Muscle layer of duodenum (tissue), 2 donors: ENCODE data around the gene GLRX.

Source experiments
- H3K27ac ChIP-seq: one replicate; pipeline ENCODE4 v1.7.0; 2013; ENCODE audit warnings: mild to moderate bottlenecking, low read length
- H3K27me3 ChIP-seq: one replicate; pipeline ENCODE4 v1.7.0; 2013; ENCODE audit warnings: low read depth, mild to moderate bottlenecking, control low read depth, low read length
- H3K36me3 ChIP-seq, 2 donors: one replicate each; pipeline ENCODE4 v1.7.0; 2013; ENCODE audit warnings: low read length in 2 of 2, control low read depth in 1 of 2, mild to moderate bottlenecking in 1 of 2; ENCODE audit not compliant: insufficient read depth in 2 of 2, control insufficient read depth in 1 of 2
- H3K4me1 ChIP-seq, 2 donors: one replicate each; pipeline ENCODE4 v1.7.0; 2013; ENCODE audit warnings: low read length in 2 of 2, mild to moderate bottlenecking in 2 of 2, control low read depth in 1 of 2, moderate library complexity in 1 of 2; ENCODE audit not compliant: insufficient read depth in 2 of 2, control insufficient read depth in 1 of 2
- H3K4me3 ChIP-seq, 2 donors: one replicate each; pipeline ENCODE4 v1.7.0; 2013; ENCODE audit warnings: low read length in 2 of 2, low read depth in 1 of 2, mild to moderate bottlenecking in 1 of 2
- H3K9me3 ChIP-seq, 2 donors: one replicate each; pipeline ENCODE4 v1.7.0; 2013; ENCODE audit warnings: low read length in 2 of 2, control low read depth in 1 of 2, mild to moderate bottlenecking in 1 of 2; ENCODE audit not compliant: control insufficient read depth in 1 of 2
- donor health status: healthy.

The GLRX gene

DNA sequence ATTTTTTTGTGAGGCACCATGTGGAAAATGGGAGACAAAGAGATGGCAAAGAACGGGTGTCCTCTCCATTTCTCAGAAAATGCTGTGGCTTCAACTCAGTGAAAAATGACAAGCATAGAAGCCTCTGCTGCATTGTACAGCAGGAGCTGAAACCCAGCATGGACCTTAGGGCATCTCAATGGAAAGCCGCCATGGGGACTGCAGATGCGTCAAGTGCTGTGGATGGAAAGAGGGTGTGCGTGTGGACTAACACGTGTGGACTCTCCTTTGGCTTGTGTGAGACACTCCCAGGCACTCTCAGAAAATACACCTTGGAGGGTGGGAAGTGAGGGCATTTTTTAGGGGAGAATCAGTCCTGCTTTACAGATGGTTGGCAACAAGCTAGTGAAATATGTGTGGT is 2.2 kb upstream of the GLRX start:
- Histone ChIP-seq H3K9me3 (no peaks in the 10 kb centered on the region), H3K27me3 (no peaks in the 10 kb centered on the region), H3K27ac (peak overlapping the region; percentile 97), H3K36me3 (peaks cover 0 to 8% of the 10 kb centered on the region in 2 donors), H3K4me1 (peaks cover 16 to 20% of the 10 kb centered on the region in 2 donors), H3K4me3 (no peak overlapping the region)

DNA sequence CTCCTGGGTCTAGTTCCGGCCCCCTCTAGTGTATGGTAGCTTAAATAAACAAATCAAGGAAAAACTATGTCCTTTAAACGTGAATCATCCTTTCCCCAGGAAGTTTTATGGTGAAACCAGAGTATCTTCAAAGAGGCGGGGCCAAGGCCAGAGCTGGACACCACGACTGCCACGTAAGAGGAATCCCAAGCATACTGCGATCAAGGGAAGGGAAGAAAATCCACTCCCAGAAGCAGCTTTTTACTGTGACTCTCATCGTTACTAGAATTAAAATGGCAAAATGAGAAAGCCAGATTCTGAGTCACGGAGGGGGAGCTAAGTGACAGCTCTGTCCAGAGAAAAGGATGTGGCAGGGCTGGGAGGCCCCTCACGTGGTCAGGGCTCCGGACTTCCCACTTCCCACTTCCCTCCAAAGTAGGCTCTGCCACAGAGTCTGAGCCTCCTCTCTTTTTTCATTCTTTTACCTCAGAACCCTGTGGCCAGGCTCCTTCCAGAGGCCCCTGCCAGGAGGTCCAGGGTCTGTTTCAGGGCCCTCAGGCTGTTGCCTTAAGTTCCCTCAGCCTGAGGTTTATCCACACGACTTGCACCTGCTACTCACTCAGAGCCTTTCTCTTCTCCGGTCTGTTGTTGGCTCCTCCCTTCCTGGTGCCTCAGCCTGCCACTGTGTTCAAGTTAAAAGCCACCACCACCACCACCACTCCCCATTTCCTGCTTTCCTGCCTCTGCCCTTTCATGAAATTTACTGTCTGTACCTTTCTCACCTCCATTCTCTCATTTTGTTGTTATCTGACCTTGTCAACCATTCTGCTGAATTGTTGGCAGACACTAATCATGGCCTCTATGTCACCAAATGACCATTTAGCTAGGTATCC is 1.4 kb upstream of the GLRX start:
- Histone ChIP-seq H3K9me3 (no peaks in the 10 kb centered on the region), H3K27me3 (no peaks in the 10 kb centered on the region), H3K4me1 (peaks cover 20 to 21% of the 10 kb centered on the region in 2 donors), H3K27ac (peak overlapping the region; percentile 97), H3K4me3 (peak overlapping the region; percentile 86 to 97), H3K36me3 (peaks cover under 1 to 8% of the 10 kb centered on the region in 2 donors)

DNA sequence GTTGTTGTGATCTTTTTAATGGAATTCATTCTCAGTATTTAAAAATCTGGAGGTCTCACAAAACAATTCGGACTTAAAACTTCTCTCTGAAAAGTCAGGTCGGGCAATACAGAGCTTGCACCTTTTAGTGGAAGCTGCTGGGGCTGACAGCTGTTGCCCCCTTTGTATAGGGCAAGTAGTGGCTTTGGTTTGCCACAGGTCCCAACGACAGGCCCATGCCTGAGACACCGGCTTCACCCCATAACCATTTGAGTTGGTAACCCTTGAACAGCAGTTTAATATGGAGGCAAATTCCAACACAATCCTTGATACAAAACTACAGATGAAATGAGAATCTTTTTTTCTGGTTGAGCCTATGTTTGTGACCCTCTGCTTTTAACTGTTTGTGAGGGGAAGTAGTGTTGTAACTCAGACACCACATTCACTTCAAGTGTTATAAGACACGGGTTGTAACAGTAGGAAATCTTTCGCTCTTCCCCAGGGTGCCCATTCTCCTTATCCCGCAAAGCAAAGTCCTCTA is 752 bp upstream of the GLRX start:
- H3K9me3 ChIP-seq, result no peaks in the 10 kb centered on the region
- peak overlapping the region; percentile 86 to 97 for H3K4me3 ChIP-seq
- peaks cover 20 to 27% of the 10 kb centered on the region in 2 donors for H3K4me1 ChIP-seq
- peak overlapping the region; percentile 97 for H3K27ac ChIP-seq
- peaks cover 4 to 8% of the 10 kb centered on the region in 2 donors for H3K36me3 ChIP-seq
- no peaks in the 10 kb centered on the region for H3K27me3 ChIP-seq

DNA sequence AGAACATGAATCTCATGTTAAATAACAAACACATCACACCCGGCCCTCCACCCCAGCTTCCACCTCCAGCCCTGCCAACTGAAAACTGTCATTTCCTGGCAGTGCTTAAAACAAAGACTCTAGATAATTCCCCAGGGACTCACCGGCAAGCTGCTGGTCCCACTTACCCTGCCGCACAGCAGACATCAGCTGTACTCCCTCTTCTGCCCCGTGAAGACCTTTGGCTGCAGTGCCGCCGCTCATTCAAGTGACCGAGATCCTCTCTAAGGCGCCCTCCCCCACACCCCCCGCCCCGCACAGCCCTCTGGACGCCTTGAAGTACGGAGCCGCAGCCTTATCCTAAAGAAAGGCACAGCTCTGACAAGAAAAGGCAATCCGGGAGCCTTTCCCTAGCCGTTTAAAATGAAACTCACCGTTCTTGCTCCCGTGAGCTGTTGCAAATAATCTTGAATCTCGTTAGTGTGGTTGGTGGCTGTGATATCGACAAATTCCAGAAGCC is 434 bp downstream of the GLRX start:
- no peaks in the 10 kb centered on the region for H3K9me3 ChIP-seq
- no peaks in the 10 kb centered on the region for H3K27me3 ChIP-seq
- H3K36me3 ChIP-seq, result peaks cover 8 to 13% of the 10 kb centered on the region in 2 donors
- peaks cover 26 to 27% of the 10 kb centered on the region in 2 donors for H3K4me1 ChIP-seq
- H3K27ac ChIP-seq, result peak overlapping the region; percentile 97
- H3K4me3 ChIP-seq, result peak overlapping the region; percentile 86 to 97

DNA sequence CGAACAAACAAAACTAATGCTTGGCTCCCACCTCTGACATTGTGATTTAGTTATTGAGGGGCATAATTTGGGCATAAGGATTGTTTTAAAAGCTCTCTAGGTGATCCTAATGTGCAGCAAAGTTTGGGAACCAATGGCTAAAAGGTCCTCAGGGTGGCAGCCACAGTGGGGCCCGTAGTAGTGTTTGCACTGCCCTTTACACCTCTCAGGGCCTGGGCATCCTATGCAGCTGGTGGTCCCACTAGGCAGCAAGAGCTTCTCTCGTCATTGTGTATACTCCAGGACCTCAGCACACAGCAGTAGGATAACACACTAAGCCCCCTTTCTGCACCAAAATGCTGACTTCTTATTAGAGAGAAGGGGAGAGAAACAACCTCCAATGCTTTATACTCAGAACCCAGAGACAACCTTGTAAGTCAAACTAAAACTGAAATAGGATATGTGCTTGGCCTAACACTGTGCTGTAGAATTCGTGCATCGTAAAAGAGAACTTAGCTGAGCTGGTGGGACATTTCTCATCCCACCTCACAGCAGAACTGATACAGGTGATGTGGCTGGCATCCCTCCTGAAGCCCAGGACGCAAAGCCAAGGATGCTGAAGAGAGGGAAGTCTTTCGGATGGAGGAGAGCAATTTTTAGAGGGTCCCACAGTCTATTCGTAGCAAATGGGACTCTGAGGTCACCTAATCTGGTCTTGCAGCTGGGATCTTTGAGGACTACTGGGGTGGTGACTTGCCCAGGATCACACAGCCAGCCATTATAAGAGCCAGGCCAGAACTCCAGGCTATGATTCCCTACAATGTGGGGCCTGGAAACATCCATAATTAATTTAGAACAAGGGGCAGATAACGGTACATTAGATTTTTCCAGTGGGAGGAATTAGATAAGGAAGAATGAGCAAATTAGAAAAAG is 1.2 kb downstream of the GLRX start:
- H3K27ac ChIP-seq, result peak overlapping the region; percentile 97
- H3K4me3 ChIP-seq, result peak overlapping the region; percentile 86 to 97
- H3K9me3 ChIP-seq, result no peaks in the 10 kb centered on the region
- peaks cover 26 to 27% of the 10 kb centered on the region in 2 donors for H3K4me1 ChIP-seq
- peaks cover 15 to 18% of the 10 kb centered on the region in 2 donors for H3K36me3 ChIP-seq
- no peaks in the 10 kb centered on the region for H3K27me3 ChIP-seq

DNA sequence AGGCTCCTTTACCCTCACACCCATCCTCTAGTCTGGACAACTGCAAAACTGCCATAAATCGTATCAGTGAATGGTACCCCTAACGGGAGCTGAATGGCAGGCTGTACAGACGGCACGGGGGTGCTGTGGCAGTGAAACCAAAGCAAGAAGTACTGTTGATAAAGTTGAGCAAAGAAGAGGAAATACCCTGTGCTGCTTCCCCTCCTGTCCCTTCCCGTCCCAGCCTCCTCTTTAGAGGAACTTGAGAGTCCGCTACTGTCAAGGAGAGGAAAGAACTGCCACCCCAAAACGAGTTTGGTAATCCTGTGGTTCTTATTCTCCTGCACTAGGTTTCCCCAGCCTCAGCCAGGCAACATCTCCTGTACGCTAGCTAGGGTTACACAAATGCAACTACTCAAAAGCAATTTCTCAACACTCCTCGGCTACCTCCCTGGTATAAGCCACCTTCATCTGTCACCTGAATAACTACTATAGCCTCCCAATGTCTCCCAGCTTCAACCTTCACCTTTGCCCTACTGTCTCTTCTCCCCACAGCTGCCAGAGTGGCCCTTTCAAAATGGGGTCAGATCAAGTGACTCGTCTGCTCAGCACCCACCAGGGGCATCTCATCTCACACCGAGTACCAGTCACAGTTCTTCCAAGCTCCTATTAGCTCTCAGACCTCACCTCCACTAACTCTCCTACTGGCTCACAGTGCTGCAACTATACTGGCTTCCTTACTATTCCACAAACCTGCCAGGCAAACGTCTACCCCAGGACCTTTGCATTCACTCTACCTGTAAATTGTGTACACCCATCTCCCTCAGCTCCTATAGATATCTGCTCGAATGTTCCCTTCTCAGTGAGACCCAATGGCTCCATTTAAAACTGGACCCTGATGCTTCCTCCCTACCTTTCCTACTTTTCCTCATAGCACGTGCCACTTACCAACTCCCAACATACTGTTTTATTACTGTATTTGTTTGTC is 4.1 kb downstream of the GLRX start:
- peaks cover 19 to 23% of the 10 kb centered on the region in 2 donors for H3K4me1 ChIP-seq
- no peaks in the 10 kb centered on the region for H3K9me3 ChIP-seq
- peak overlapping the region; percentile 45 for H3K27ac ChIP-seq
- peaks cover 23 to 25% of the 10 kb centered on the region in 2 donors for H3K36me3 ChIP-seq
- H3K27me3 ChIP-seq, result no peaks in the 10 kb centered on the region
- peak overlapping the region; percentile 10 to 30 for H3K4me3 ChIP-seq

DNA sequence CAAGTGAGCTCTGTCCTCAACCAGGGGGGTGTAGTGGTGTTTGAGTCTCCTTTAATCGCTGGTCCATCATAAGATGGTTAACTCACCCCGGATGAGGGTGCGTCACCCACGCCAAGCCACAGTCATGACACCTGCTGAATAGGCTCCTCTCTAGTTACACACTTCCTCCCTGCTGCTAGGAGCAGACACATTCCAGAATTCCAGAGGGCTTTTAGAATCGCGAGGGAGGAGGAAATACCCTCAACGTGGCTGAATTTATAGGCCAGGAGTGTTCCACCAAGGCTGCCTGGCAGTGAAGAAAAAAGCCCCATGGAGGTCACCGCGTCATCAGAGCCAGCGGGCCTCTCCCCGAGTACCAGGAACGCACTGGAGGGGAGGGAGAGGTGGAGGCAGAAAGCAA is 5.1 kb downstream of the GLRX start:
- H3K36me3 ChIP-seq, result peaks cover 18 to 25% of the 10 kb centered on the region in 2 donors
- no peaks in the 10 kb centered on the region for H3K27me3 ChIP-seq
- no peaks in the 10 kb centered on the region for H3K9me3 ChIP-seq
- H3K4me3 ChIP-seq, result peak overlapping the region in 1 of 2 donors; percentile 10
- H3K4me1 ChIP-seq, result peaks cover 13 to 23% of the 10 kb centered on the region in 2 donors
- peak overlapping the region; percentile 18 for H3K27ac ChIP-seq

DNA sequence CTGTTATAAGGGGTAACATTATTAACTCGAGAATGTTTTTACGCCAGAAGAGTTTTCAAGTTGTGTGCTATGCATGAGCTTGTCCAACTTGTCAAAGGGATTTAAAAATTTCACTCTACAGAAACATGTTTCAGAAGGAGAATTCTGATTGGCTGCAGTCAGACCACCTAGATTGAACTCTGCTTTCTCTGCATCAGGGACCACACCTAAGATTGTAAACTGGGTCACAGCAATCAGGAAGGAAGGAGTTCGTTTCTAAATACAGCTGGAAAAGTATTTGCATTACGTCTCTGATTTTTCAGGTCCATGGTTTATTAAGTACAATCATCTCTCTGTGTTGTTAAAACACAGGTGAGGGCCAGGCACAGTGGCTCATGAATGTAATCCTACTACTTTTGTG is 5.8 kb downstream of the GLRX start:
- Histone ChIP-seq H3K9me3 (no peaks in the 10 kb centered on the region), H3K4me3 (no peak overlapping the region), H3K36me3 (peaks cover 15 to 25% of the 10 kb centered on the region in 2 donors), H3K27ac (no peak overlapping the region), H3K27me3 (no peaks in the 10 kb centered on the region), H3K4me1 (peaks cover 18 to 29% of the 10 kb centered on the region in 2 donors)

DNA sequence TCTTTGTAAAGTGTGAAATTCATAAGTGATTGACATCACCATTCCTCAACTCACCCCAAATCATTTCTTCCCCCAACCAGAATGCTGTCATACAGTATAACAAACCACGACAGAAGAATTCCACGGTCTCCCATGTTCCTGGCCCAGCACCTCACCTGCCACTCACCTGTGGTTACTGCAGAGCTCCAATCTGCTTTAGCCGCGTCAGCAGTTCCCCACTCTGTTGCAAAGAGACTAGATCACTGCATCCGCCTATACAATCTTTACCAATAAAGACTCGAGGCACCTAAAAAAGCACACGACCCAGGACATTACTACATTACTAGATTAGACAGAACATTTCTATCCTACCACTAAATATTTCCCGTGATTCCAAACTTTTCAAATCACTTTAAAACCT is 6.2 kb downstream of the GLRX start:
- H3K27ac ChIP-seq, result no peak overlapping the region
- peaks cover 16 to 28% of the 10 kb centered on the region in 2 donors for H3K4me1 ChIP-seq
- no peak overlapping the region for H3K4me3 ChIP-seq
- H3K36me3 ChIP-seq, result peaks cover 15 to 25% of the 10 kb centered on the region in 2 donors
- H3K27me3 ChIP-seq, result no peaks in the 10 kb centered on the region
- H3K9me3 ChIP-seq, result no peaks in the 10 kb centered on the region

DNA sequence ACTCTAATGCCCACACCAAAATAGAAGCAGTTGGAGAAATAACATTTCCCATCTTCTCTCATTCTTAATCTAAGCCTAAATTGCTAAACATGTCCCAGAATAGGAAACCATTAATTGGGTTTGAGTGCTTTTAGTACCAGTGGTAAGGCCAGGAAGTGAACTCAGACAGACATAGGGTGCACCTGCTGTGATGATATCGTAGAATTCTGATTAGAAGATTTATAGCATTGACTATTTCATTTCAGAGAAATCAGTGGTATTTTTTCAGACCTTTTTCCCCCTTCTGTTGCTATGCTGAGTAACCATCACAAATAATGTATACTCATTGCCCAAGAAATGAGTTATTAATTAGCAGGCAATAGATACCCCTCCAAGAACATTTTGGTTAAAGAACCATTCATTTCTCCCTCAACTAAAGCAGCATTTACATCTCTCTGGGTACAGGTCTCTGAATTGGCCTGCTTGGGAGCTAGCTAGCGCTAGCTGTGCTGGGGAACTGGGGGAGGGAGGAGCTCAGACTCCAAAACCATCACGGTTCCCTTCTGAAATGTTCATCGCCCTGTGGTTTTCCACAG is 7.3 kb downstream of the GLRX start:
- Histone ChIP-seq H3K27ac (no peak overlapping the region), H3K4me3 (no peak overlapping the region), H3K27me3 (no peaks in the 10 kb centered on the region), H3K9me3 (no peaks in the 10 kb centered on the region), H3K4me1 (peaks cover 17 to 19% of the 10 kb centered on the region in 2 donors), H3K36me3 (peaks cover 15 to 25% of the 10 kb centered on the region in 2 donors)
